ENCODE data around the gene ADAMTS16. TPM values are rescaled to one million over a fixed set of nuclear protein-coding genes. Genes with fewer than 3 reads are reported as not detected.

Gene ADAMTS16
- total and polyA plus RNA-seq, 9 of the 15 experiments (the other 6 are each of a cell fraction or from before 2014, with no cell fraction given): not detected

GRCh38 chr5:5351288-5351979 is 211.3 kb downstream of the ADAMTS16 start (continued):
- TF ChIP-seq PREB (CRISPR knock-in tag; IDR thresholded peaks at IDR 0.05): no peak
- TF ChIP-seq SP1 (CRISPR knock-in tag; IDR thresholded peaks at IDR 0.05): no peak
- TF ChIP-seq REST (IDR thresholded peaks at IDR 0.05; ENCODE audit: borderline replicate concordance): no peak
- no peak for TF ChIP-seq REST (CRISPR knock-in tag; IDR thresholded peaks at IDR 0.05; ENCODE audit: low read depth)
- peak; percentile 87 for TF ChIP-seq ZNF175 (CRISPR knock-in tag; IDR thresholded peaks at IDR 0.05; ENCODE audit: low read depth)
- no peak for TF ChIP-seq STAT6 (CRISPR knock-in tag; IDR thresholded peaks at IDR 0.05)
- TF ChIP-seq SIN3A (IDR thresholded peaks at IDR 0.05; ENCODE audit: borderline replicate concordance in 2 of 2, control insufficient read depth in 1 of 2, low read depth in 2 of 2, low read length in 2 of 2): no peak
- TF ChIP-seq ATF7 (IDR thresholded peaks at IDR 0.05): peak; percentile 72; the same call in 1 of the 2 replicates
- no peak for TF ChIP-seq NONO (IDR thresholded peaks at IDR 0.05; ENCODE audit: low read depth in 2 of 2, low read length in 1 of 2)
- no peak for TF ChIP-seq NFIX (CRISPR knock-in tag; IDR thresholded peaks at IDR 0.05; ENCODE audit: low read depth)
- no peak for TF ChIP-seq ARID2 (IDR thresholded peaks at IDR 0.05)
- no peak for TF ChIP-seq BRCA1 (IDR thresholded peaks at IDR 0.05)
- no peak for TF ChIP-seq BRCA1 (CRISPR knock-in tag; IDR thresholded peaks at IDR 0.05)
